ENCODE measurements around the gene LRRC49. TPM values are rescaled to one million over a fixed set of nuclear protein-coding genes. Genes with fewer than 3 reads are reported as not detected.

Gene LRRC49
- total RNA-seq, 1 donor from 2014 or later, result 13.4 TPM

DNA sequence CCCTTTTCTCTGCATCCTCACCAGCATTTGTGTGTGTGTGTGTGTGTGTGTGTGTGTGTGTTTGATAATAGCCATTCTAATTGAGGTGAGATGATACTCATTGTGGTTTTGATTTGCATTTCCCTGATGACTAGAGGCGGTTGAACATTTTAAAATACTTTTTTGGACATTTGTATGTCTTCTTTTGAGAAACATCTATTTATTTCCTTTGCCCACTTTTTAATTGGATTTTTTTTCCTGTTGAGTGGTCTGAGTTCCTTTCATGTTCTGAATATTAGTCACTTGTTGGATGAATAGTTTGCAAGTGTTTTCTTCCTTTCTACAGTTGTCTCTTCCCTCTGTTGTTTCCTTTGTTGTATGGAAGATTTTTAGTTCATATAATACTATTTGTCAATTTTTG lies 168.4 kb downstream of the LRRC49 start:
- Mint-ChIP-seq H3K4me3 (no peak overlapping the region), H3K27ac (no peak overlapping the region), H3K27me3 (no peaks in the 10 kb centered on the region), H3K4me1 (ENCODE audit: unreplicated experiment) (no peaks in the 10 kb centered on the region), H3K36me3 (peaks cover 4% of the 10 kb centered on the region), H3K9me3 (no peaks in the 10 kb centered on the region)
- no peak for DNase-seq (ENCODE audit: extremely low spot score, unreplicated experiment)
- TF ChIP-seq, protein P1, sequence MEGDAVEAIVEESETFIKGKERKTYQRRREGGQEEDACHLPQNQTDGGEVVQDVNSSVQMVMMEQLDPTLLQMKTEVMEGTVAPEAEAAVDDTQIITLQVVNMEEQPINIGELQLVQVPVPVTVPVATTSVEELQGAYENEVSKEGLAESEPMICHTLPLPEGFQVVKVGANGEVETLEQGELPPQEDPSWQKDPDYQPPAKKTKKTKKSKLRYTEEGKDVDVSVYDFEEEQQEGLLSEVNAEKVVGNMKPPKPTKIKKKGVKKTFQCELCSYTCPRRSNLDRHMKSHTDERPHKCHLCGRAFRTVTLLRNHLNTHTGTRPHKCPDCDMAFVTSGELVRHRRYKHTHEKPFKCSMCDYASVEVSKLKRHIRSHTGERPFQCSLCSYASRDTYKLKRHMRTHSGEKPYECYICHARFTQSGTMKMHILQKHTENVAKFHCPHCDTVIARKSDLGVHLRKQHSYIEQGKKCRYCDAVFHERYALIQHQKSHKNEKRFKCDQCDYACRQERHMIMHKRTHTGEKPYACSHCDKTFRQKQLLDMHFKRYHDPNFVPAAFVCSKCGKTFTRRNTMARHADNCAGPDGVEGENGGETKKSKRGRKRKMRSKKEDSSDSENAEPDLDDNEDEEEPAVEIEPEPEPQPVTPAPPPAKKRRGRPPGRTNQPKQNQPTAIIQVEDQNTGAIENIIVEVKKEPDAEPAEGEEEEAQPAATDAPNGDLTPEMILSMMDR (conservative IDR thresholded peaks at IDR 0.05), result no peak

DNA sequence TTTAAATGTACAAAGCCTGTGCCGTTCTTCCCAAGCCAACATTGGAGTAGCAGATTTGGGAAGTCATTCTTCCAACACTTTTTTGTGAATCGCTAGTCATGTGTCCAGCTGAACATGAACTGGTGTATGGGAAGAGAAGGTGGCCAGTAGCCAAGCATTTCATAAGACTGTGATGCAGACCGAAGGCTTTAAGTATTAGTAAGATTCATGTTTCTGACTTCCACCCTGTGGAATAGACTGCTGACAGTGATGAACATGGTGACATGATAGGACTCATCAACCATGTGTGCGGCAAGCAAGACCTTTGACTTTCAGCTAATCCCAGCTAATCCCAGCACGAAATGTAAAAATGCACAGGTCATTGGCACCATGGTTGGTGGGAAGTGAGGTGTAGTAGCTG lies 174.4 kb downstream of the LRRC49 start:
- DNase-seq (ENCODE audit: extremely low spot score, unreplicated experiment), result no peak
- TF ChIP-seq, protein P1 (conservative IDR thresholded peaks at IDR 0.05), result no peak
- Mint-ChIP-seq H3K36me3 (no peaks in the 10 kb centered on the region), H3K9me3 (no peaks in the 10 kb centered on the region), H3K4me3 (no peak overlapping the region), H3K27me3 (no peaks in the 10 kb centered on the region), H3K4me1 (ENCODE audit: unreplicated experiment) (no peaks in the 10 kb centered on the region), H3K27ac (no peak overlapping the region)

DNA sequence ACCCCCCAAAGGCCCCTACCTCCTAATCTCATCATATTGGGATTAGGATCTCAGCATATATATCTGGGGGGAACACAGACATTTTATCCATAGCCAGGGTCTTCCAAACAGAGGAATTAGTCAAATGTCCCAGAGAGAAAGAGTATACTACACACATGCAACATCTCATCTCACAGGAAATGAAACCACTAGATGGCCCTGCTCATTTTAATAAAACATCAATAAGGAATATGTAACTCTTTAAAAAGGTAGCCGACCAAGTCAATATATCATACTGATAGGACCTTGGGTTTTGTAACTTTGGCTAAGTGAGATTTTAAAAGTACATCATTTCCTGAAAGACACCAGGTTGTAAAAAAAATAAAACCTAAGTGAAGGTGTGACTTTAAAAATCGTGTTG lies 177.1 kb downstream of the LRRC49 start:
- no peaks in the 10 kb centered on the region for H3K27me3 Mint-ChIP-seq

DNA sequence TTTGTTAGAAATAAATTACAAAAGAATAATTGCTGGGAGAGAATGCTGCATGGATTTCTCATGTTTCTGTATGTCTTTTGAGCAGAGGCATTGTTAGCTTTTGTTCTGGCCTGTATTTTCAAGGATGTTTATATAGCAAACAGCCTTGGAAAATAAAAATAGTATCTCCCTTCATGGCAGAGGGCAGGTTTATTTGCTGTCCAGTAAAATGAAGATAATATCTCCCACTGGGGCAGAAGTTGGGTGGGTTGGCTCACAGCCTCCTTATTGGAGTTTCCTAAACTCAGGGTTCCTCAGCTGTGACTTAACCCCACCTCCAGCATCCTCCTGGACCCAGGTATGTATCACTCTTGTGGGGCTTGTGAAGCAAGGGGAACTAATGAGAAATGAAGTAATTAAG lies 178.9 kb downstream of the LRRC49 start:
- no peaks in the 10 kb centered on the region for H3K36me3 Mint-ChIP-seq
- no peak for DNase-seq (ENCODE audit: extremely low spot score, unreplicated experiment)
- H3K4me1 Mint-ChIP-seq (ENCODE audit: unreplicated experiment), result no peaks in the 10 kb centered on the region
- H3K27ac Mint-ChIP-seq, result no peak overlapping the region
- H3K9me3 Mint-ChIP-seq, result no peaks in the 10 kb centered on the region
- TF ChIP-seq, protein P1 (conservative IDR thresholded peaks at IDR 0.05), result no peak
- H3K4me3 Mint-ChIP-seq, result no peak overlapping the region
- H3K27me3 Mint-ChIP-seq, result no peaks in the 10 kb centered on the region

More for the DNA sequence above, 177.1 kb downstream of the LRRC49 start:
- TF ChIP-seq, protein P1 (conservative IDR thresholded peaks at IDR 0.05), result no peak
- no peak for DNase-seq (ENCODE audit: extremely low spot score, unreplicated experiment)
- Mint-ChIP-seq H3K27ac (no peak overlapping the region), H3K4me1 (ENCODE audit: unreplicated experiment) (no peaks in the 10 kb centered on the region), H3K36me3 (no peaks in the 10 kb centered on the region), H3K4me3 (no peak overlapping the region), H3K9me3 (no peaks in the 10 kb centered on the region)

DNA sequence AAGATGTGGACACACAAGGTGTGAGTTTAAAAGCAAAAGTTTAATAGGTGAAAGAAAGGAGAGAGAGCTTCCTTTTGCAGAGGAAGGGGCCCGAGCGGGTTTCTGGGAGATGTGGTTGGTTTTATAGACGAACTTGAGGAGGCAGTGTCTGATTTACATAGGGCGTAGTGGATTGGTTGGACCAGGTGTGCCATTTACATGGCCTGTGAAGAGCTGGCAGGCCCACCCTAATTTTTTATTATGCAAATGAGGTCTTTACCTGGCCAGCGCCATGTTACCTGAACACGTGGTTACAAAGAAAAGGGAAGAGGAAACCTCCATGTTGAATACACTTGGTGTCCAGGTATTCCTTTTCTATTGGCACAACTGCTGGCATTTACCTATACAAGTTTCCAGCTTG lies 179.8 kb downstream of the LRRC49 start:
- H3K36me3 Mint-ChIP-seq, result no peaks in the 10 kb centered on the region
- H3K4me3 Mint-ChIP-seq, result no peak overlapping the region
- no peak for DNase-seq (ENCODE audit: extremely low spot score, unreplicated experiment)
- no peaks in the 10 kb centered on the region for H3K9me3 Mint-ChIP-seq
- H3K4me1 Mint-ChIP-seq (ENCODE audit: unreplicated experiment), result no peaks in the 10 kb centered on the region
- no peaks in the 10 kb centered on the region for H3K27me3 Mint-ChIP-seq
- no peak overlapping the region for H3K27ac Mint-ChIP-seq
- TF ChIP-seq, protein P1 (conservative IDR thresholded peaks at IDR 0.05), result no peak
